ENCODE measurements around the gene DAB1.

DAB1 gene

DNA sequence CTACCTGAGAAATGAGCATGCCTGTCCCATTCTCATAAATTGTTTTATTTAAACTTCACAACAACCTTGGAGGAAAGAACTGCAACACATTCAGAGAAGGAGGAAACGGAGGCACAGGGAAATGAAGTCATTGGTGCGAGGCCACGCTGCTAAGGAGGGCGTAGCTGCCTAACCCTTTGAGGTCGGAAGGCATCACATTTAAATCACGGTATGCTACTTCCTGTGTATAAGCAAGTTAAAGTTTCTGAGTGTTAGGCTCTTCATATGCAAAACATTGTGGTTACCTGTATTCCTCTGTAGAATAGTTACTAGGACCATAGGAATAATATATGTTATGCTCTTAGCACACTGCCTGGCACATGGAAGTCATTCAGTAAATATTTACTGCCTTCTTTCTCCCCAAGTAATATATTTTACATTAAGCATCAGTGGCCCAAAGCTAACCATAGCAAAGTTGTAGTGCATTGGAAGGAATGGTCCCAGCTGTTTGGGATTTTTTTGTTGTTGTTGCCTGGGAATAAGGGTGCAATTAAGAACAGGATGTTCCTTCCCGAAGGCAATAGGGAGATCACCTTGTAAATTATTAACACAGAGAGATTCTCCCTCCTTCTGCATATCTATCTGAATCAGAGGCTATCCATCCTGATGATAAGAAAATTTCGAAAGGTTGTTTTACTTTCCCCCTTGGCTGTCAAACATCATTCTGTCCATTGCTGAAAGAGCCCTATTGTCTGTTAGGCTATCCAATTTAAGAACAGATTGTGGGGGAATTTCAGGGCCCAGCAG, 265.8 kb downstream of the DAB1 start:
- peak in 1 of 5 experiments; percentile 17 for DNase-seq

GRCh38 chr1:57156907-57157306, 267.0 kb downstream of the DAB1 start:
- no peak for DNase-seq

GRCh38 chr1:57146100-57146499, 277.8 kb downstream of the DAB1 start:
- no peak for DNase-seq

GRCh38 chr1:57142999-57143398, 280.9 kb downstream of the DAB1 start:
- no peak for DNase-seq

GRCh38 chr1:57142169-57142568, 281.7 kb downstream of the DAB1 start:
- DNase-seq: no peak

DNA sequence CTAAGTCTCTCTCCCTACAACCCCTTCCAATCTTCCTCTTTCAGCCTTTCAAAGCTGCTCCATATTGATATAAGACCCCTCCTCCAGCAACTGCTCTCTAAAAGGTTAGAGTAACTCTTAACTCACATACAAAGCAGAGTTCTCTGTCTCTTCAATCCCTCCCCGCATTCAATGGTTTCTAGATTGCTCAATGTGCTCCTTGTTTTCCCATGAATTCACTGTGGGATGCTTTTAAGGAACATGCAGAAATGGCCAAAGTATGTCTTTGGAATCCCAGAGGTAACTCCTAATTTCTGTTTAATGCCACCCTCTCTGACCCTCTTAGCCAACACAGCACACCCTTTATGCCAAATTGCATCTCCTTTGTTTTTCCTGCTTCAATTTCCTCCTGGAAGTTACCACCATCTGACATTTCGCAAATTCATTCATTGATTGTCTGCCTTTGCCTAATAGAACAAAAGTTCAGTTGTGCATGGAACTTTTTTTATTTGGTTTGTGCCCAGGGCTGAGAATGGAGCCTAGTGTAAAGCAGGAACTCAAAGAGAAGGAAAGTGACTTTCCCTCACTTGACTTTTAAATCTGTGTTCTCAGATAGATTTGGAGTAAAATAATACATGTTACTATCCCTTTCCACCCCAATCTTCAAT, 285.3 kb downstream of the DAB1 start:
- no peak for DNase-seq

DNA sequence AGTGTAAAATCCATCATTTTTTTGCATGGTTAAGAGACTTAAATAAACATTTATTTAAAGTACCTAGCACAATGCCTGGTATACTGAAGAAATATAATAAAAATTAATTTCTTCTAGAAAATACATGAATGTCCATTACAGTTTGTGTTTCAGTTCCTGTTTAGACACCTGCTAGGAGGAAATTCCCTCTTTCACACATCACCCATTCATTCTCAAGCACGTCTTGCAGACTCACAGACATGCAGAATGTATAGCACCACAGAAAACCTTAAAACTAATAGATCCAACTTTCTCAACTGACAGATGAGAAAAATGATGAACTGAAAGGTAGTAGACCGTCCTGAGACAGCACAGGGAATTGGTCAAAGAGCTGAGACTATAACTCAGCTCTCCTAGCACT, 285.9 kb downstream of the DAB1 start:
- no peak for DNase-seq

GRCh38 chr1:57134803-57135202, 289.1 kb downstream of the DAB1 start:
- no peak for DNase-seq

- no peak for DNase-seq
These were observed 290.2 kb downstream of the DAB1 start for GRCh38 chr1:57133686-57134085.

DNA sequence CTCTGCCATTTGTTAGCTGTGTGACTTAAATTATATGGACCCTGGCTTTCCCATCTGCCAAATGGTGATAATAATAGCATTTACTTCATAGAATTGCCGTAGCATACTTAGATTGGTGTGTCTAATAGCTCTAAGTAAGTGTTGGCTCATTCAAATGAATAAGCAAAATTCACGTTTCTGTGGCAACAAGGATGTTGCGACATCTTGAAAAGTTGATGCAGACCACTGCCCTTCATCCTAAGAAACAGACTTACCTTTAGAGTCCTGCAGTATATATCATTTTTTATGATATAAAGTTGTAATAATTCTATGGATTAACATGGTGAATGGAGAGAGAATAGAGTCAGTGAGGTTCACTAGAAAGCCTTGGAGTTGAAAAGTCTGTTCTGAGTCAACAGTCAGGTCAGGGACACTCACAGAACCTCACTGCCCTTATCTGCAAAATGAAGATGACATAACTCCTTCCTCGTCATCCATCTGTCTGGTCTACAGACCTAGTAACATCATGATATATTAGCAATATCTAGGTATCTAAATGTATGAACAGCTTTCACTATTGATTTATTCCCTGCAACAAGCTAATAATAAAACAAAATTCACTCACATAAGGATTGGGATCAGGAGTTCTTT, 290.8 kb downstream of the DAB1 start:
- no peak for DNase-seq

DNA sequence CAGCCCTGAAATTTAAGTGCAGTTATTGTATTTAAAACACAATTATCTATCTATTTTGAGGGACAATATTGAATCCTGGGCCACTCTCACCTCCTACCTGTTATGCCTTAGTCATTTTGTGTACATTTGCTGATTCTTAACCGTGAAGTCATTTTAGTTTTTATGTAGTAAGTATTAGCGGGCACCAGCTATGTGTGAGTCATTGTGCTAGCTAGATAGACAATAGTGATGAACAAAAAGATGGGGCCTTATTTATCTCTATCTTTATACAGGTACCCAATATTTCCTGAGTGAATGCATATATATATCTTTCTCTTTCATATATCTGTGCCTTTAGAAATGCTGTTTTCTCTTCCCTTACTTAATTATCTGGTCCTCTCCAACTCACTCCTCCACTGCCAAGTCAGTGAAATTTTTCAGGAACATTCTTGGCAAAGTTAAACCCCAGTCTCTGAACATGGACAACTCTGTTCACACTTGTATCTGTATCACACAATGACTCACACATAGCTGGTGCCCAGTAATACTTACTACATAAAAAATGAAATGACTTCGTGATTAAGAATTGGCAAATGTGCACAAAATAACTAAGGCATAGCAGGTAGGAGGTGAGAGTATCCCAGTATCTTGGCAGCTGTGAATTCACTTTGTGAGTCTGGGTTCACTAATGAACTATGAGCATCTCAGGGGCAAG, 292.0 kb downstream of the DAB1 start:
- no peak for DNase-seq

DNA sequence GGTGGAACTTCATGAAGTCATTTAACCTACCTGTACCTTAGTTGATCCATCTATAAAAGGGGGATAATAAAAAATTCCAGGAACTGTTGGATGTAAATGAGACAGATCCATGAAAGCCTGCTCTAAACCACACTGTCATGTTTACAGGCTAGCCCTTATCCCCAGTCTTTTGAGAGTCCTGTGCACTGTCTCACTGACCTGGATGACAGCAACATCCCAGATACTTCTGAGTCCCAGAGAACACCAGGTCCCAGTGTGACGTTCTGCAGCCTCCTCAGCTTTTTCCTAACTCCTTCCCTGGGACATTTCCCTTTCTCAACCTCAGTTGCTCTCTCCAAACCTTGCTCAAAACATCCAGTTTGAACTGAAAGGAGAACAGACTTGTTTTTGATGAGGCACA, 292.6 kb downstream of the DAB1 start:
- DNase-seq: no peak

DNA sequence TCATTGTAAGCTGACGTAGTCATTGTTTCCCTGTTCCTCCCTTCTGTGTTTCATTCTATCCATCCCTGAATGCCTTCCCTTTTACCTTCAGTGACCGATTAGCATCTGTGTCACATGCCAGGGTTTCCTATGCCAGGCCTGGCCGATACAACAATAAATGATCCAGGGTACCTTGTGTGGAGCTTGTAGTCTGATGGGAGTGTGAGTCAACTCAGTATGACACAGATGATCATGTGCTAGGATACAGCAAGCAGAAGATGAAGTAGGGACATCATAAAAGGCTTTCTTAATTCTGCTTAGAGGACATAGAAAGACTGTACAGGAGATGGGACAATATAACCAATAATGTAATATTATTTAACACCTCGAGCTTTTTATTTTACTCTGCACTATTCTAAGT, 294.0 kb downstream of the DAB1 start:
- no peak for DNase-seq

- DNase-seq: no peak
These were observed 295.9 kb downstream of the DAB1 start for GRCh38 chr1:57127976-57128375.

DNA sequence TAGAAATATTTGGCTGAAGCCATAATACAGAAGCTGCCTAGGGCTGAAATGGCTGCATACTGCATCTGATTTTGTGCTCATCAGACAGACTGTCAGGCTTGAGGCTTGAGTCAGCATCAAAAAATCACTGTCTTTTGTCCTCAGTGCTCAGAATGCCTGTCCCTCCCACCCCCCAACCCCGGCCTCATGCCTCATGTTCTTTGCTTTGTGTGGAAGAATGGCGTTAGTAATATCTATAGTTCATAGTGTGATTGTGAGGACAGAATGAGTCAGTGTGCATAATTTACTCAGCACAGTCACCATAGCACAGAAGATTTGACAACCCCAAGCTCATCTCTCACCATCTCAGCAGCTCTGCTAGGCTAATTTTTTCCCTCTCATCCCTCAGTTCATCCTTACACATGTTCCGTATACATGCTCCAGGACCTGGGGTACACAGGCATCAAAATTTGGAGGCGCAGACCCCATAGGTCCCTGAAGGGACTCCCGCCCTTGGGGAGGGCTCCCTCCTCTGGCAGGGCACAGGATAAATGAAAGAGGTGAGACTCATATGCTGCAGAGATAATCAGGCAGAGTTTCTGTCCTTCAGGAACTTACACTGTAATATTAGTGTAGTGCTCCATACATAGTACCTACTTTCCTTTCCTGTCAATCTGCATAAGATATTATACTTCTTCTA, 299.0 kb downstream of the DAB1 start:
- DNase-seq: peak in 1 of 5 experiments; percentile 77

- no peak for DNase-seq
These were observed 299.7 kb downstream of the DAB1 start for GRCh38 chr1:57124170-57124569.

DNA sequence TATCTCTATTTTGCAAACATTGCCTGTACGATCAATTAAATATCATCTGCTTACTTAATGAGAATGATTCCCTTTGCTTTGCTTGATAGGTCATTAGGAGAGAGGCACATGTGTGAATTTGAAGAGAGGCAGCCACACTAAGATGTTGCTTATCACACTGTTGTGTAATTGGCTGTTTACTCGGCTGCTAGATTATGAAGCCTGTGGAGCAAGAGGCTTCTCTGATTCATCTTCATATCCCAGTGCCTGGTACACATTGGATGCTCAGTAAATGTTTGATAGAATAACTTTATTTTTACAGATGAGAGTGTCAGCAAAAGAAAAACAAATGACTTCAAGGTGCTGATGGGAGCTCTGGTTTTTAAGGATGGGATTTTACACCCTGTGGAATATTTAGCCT, 301.8 kb downstream of the DAB1 start:
- no peak for DNase-seq

GRCh38 chr1:57118948-57119603, 304.8 kb downstream of the DAB1 start:
- DNase-seq: no peak

DNA sequence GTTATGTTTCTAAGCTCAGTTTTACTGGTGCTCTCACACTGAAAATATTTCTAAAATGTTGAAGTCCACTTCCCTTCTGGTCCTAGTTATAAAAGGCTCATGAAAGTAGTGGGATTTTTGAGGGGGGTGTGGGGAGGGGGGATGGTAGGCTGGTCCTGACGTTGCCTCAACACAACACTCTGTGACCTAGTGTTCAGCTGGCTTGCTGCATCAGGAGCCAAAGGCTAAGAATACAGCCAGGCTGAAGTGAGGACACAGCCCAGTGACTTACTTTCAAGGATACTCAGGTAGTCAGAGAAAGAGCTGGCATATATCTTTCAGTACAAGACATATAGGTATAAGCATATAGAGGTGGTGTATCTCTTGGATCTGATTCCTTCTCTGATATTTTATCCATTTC, 306.1 kb downstream of the DAB1 start:
- no peak for DNase-seq

- no peak for DNase-seq
These were observed 307.0 kb downstream of the DAB1 start for GRCh38 chr1:57116871-57117270.

DNA sequence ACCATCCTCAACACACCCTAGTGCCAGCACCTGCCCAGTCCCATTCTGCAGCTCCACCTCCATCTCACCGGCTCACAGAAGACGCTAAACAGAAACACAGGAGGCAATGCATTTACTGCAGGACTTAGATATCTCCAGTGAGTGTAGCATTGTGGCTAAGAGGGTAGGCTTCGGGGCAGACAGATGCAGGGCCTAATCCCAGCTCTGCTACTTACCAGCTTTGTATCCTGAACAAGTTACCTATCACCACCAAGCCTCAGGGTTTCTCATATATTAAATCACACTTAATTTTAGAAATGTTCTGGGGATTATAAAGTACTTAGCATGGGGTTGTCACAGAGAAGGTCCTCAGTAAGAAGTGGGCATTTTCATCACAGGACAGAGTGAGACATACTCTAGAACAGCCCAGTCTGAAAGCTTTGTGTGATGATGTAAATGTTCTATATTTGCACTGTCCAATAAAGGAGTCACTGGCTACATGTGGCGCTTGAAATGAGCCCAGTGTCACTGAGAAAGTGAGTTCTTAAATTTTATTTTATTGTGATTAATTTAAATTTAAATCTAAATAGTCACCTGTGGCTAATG, 308.7 kb downstream of the DAB1 start:
- DNase-seq: no peak

DNA sequence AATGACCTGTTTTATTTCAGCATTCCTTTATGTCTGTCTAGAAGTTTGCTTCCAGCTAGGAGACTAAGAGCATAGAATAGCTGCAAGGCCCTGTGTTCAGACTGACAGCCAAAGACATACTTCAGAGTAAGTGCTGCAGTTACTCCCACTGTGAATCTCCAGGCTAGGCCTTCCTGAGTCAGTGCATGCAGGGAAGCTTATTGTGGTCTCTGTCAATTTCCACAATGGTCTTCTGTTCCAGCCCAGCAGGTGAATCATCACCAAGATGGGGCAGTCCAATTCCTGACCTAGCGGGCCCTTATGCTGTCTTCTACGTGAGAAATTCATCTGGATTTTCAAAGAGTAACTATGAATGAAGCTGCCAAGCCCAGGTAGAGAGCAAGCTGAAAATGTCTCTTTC, 311.7 kb downstream of the DAB1 start:
- DNase-seq: no peak
